GM20000 (cell line): ENCODE data around the gene OR8K5.

Experiments
- DNase-seq: peaks from one replicate; pipeline ENCODE4 v3.0.0; 2012; ENCODE audit warnings: low spot score
- CTCF ChIP-seq: IDR thresholded peaks from 2 replicates; pipeline ENCODE4 v1.5.1; 2012; ENCODE audit warnings: mild to moderate bottlenecking, control low read depth; ENCODE audit errors: extremely low read depth, missing control alignments

Gene OR8K5

GRCh38 chr11:56160217-56160616, at the start of gene OR8K5:
Gene OR8K5, minus strand, starts transcription at chr11:56160317. Its CDS starts 0 bp downstream, at chr11:56160317.
- DNase-seq, result no peak

GRCh38 chr11:56207790-56208189, 47.7 kb upstream of the OR8K5 start:
- no peak for TF ChIP-seq CTCF
- DNase-seq, result no peak

More at GRCh38 chr11:56160217-56160616, at the start of gene OR8K5:
- TF ChIP-seq CTCF, result no peak

- no peak for TF ChIP-seq CTCF
- no peak for DNase-seq
Measured at GRCh38 chr11:56197367-56197766, 37.2 kb upstream of the OR8K5 start.

GRCh38 chr11:56196705-56197104, 36.6 kb upstream of the OR8K5 start:
- DNase-seq, result no peak
- no peak for TF ChIP-seq CTCF

- no peak for DNase-seq
- no peak for TF ChIP-seq CTCF
Measured at GRCh38 chr11:56188602-56189001, 28.5 kb upstream of the OR8K5 start.

GRCh38 chr11:56183459-56183858, 23.3 kb upstream of the OR8K5 start:
- no peak for DNase-seq
- no peak for TF ChIP-seq CTCF

- TF ChIP-seq CTCF, result no peak
- DNase-seq, result no peak
Measured at GRCh38 chr11:56176318-56176717, 16.2 kb upstream of the OR8K5 start, which contains the start of gene OR5J2. Gene OR5J2, plus strand, starts transcription at chr11:56176618. Its CDS starts 0 bp downstream, at chr11:56176618.
